ENCODE measurements around the gene HEXD.

The HEXD gene

DNA sequence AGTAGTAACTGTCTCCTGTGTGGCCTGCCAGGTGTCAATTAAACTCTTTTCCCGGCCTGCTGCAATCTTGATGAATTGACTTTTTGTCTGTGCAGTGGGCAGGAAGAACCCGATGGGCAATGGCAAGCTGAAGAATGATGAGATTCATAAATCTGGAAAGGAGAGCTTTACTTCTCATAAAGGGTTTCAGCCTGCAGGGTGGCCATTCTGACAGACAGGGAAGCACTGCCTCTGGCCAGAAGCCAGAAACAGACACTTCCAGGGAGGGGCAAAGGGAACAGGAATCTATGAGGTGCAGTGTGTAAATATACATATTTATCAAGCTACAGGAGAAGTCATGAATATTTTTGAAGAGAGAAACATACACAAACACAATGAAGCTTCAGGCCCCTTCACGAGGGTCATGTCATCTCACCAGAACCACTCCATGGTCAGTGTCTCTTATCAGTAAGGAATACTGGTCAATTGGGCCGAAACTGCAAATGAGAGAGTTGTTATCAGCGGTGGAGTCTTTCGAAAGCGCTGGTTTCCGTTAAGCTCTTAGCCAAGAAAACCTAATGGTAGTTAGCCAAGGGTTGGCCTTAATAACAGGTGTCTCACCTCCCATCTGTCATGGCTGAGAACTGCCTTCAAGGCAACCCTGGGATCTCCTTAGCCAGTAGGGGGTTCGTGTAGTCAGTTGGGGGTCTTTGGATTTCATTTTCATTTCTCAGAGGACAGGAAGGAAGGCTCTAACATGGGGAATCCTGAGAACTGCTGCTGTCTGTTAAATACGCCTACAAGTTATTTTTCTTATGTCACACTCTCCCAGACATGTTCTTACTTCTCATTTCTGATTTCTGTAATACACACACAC, 39.2 kb downstream of the HEXD start:
- Histone ChIP-seq H3K4me3 (ENCODE audit: low read length) (peak overlapping the region; percentile 90), H3K27me3 (replicated peaks; ENCODE audit: insufficient read depth, low read length) (no peaks in the 10 kb centered on the region), H3K4me2 (ENCODE audit: low read depth, low read length) (peak overlapping the region; percentile 97), H4K20me1 (ENCODE audit: insufficient read depth, low read length) (no peaks in the 10 kb centered on the region), H3K9ac (ENCODE audit: low read length) (peak overlapping the region; percentile 99), H2AFZ (ENCODE audit: low read length) (peak overlapping the region; percentile 40; the same call in 1 of the 2 replicates), H3K36me3 (replicated peaks; ENCODE audit: insufficient read depth, low read length) (no peaks in the 10 kb centered on the region), H3K79me2 (ENCODE audit: low read length) (peaks cover 23% of the 10 kb centered on the region), H3K9me2 (replicated peaks; ENCODE audit: insufficient read depth, low read length) (no peaks in the 10 kb centered on the region), H3K9me3 (replicated peaks; ENCODE audit: insufficient read depth, low read length) (no peaks in the 10 kb centered on the region), H3K4me1 (ENCODE audit: low read length) (peaks cover 19% of the 10 kb centered on the region), H3F3A (ENCODE audit: insufficient read depth, low read length) (peaks cover 23% of the 10 kb centered on the region), H3K27ac (ENCODE audit: low read length) (peak overlapping the region; percentile 100)
- DNase-seq: peak; percentile 61
- TF ChIP-seq EZH2phosphoT487 (IDR thresholded peaks at IDR 0.05; ENCODE audit: low read length): no peak
- no peak for TF ChIP-seq EZH2 (optimal IDR thresholded peaks at IDR 0.05; ENCODE audit: low read depth, low read length)
- no peak for TF ChIP-seq CTCF (IDR thresholded peaks at IDR 0.05; ENCODE audit: low read length)

DNA sequence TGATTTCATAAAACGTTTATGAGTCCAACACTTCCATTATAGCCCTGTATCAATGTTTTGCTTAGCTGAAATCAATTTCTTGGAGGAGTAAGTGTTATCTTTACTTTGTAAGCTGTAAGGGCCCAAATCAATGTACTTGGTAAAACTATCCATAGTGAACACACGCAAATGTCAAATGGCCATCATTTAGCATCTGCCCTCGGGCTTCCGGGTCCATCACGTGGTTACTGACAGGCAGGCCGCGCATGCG, 39.7 kb downstream of the HEXD start:
- TF ChIP-seq EZH2phosphoT487 (IDR thresholded peaks at IDR 0.05; ENCODE audit: low read length) (no peak), EZH2 (optimal IDR thresholded peaks at IDR 0.05; ENCODE audit: low read depth, low read length) (no peak), CTCF (IDR thresholded peaks at IDR 0.05; ENCODE audit: low read length) (no peak)
- Histone ChIP-seq H3K79me2 (ENCODE audit: low read length) (peaks cover 29% of the 10 kb centered on the region), H3K4me3 (ENCODE audit: low read length) (peak overlapping the region; percentile 90), H3K36me3 (replicated peaks; ENCODE audit: insufficient read depth, low read length) (no peaks in the 10 kb centered on the region), H3K27me3 (replicated peaks; ENCODE audit: insufficient read depth, low read length) (no peaks in the 10 kb centered on the region), H3F3A (ENCODE audit: insufficient read depth, low read length) (peaks cover 23% of the 10 kb centered on the region), H3K27ac (ENCODE audit: low read length) (peak overlapping the region; percentile 100), H3K9ac (ENCODE audit: low read length) (peak overlapping the region; percentile 99), H3K4me1 (ENCODE audit: low read length) (peaks cover 19% of the 10 kb centered on the region), H3K9me2 (replicated peaks; ENCODE audit: insufficient read depth, low read length) (no peaks in the 10 kb centered on the region), H3K4me2 (ENCODE audit: low read depth, low read length) (peak overlapping the region; percentile 97), H4K20me1 (ENCODE audit: insufficient read depth, low read length) (no peaks in the 10 kb centered on the region), H2AFZ (ENCODE audit: low read length) (peak overlapping the region; percentile 40; the same call in 1 of the 2 replicates), H3K9me3 (replicated peaks; ENCODE audit: insufficient read depth, low read length) (no peaks in the 10 kb centered on the region)
- DNase-seq: no peak

- H3K4me1 ChIP-seq (ENCODE audit: low read length): peaks cover 19% of the 10 kb centered on the region
- H4K20me1 ChIP-seq (ENCODE audit: insufficient read depth, low read length): no peaks in the 10 kb centered on the region
- H3K9me3 ChIP-seq (replicated peaks; ENCODE audit: insufficient read depth, low read length): no peaks in the 10 kb centered on the region
- peak within 1 kb of the TSS; percentile 46; the same call in 1 of the 2 replicates for H2AFZ ChIP-seq (ENCODE audit: low read length)
- H3K27me3 ChIP-seq (replicated peaks; ENCODE audit: insufficient read depth, low read length): no peaks in the 10 kb centered on the region
- H3K79me2 ChIP-seq (ENCODE audit: low read length): peaks cover 34% of the 10 kb centered on the region
- no peaks in the 10 kb centered on the region for H3K36me3 ChIP-seq (replicated peaks; ENCODE audit: insufficient read depth, low read length)
- H3K27ac ChIP-seq (ENCODE audit: low read length): peak within 1 kb of the TSS; percentile 100
- DNase-seq: peak; percentile 98
- peaks cover 23% of the 10 kb centered on the region for H3F3A ChIP-seq (ENCODE audit: insufficient read depth, low read length)
- peak within 1 kb of the TSS; percentile 90 for H3K4me3 ChIP-seq (ENCODE audit: low read length)
- H3K9me2 ChIP-seq (replicated peaks; ENCODE audit: insufficient read depth, low read length): no peaks in the 10 kb centered on the region
- peak within 1 kb of the TSS; percentile 97 for H3K4me2 ChIP-seq (ENCODE audit: low read depth, low read length)
- no peak for TF ChIP-seq EZH2 (optimal IDR thresholded peaks at IDR 0.05; ENCODE audit: low read depth, low read length)
- no peak for TF ChIP-seq EZH2phosphoT487 (IDR thresholded peaks at IDR 0.05; ENCODE audit: low read length)
- TF ChIP-seq CTCF (IDR thresholded peaks at IDR 0.05; ENCODE audit: low read length): no peak
- H3K9ac ChIP-seq (ENCODE audit: low read length): peak within 1 kb of the TSS; percentile 99
These were observed 40.2 kb downstream of the HEXD start, which contains the start of gene NARF for GRCh38 chr17:82458179-82458884. NARF (plus strand) TSS chr17:82458741; CDS start chr17:82458804, 63 bp downstream.
